H4 (cell line): ENCODE data around the gene AHRR. TPM values are rescaled to one million over a fixed set of nuclear protein-coding genes. Genes with fewer than 3 reads are reported as not detected.
"Not testable (repeated sequence)": the region's sequence is repeated elsewhere in the genome, so short reads cannot be mapped to it uniquely, and the experiment has no call there.

ENCODE experiments used
- DNase-seq: peaks from one replicate; pipeline ENCODE4 v3.0.0-alpha.2; 2015; ENCODE audit warnings: low spot score
- total RNA-seq: library from RNA; depleted of rRNA; stranded (reverse); fragments of >200 nt; shearing (Covaris generic); gene quantifications from 2 replicates; pipeline ENCODE4 v1.2.3, GENCODE V29; 2014

AHRR gene
- total RNA-seq, 1 experiment from 2014 or later: 10.8 TPM

DNA sequence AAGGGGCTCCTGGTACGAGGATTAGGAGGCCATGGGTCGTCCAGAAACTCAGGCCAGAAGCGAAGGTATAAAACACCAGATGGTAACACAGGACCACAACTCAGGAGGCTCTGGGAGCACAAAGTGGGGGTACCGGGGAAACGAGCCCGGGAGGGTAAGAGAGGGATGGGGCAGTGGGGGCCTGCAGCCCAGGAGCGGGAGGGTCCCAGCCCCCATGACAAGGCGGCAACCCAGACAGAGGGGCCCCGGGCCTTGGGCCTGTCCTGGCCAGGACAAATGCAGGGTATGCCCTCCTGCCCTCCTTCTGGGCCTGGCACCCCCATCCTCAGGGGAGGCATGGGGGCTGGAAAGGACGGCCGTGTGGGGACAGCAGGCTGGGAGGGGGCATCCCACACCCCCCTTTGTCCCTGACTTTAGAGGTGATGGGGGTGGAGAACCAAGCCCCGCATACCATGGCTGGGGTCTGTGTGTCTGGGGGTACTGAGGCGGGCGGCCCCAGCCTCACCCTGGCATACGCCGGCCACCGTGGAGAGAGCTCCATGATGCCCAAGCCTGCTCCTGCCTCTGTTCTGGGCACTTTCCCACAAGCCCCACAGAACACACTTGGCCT is 74.5 kb downstream of the AHRR start:
- no peak for DNase-seq

DNA sequence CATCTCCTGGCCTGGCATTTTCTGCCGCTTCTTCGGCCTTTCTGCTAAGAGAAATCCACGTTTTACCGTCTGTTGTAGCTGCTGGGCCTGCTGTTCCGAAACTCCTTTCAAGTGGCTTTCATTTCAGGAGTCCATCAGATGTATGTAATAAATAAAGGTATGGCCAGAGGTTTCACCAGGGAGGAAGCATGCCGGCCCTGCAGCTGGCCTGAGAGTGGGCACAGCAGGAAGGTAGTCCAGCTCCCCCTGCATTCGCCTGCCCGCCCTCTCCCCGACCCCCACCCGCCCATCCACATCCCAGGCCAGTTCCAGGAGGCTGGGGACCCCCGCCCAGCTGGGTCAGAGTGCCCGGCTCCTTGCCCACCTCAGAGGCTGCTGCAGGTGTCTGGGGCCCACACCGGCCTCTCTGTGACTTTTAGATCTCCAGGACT is 75.0 kb downstream of the AHRR start:
- DNase-seq: no peak

- not testable (repeated sequence) for DNase-seq
Observed at GRCh38 chr5:398141-398474, 76.6 kb downstream of the AHRR start.

GRCh38 chr5:398475-399295 is 77.2 kb downstream of the AHRR start:
- DNase-seq: no peak

DNA sequence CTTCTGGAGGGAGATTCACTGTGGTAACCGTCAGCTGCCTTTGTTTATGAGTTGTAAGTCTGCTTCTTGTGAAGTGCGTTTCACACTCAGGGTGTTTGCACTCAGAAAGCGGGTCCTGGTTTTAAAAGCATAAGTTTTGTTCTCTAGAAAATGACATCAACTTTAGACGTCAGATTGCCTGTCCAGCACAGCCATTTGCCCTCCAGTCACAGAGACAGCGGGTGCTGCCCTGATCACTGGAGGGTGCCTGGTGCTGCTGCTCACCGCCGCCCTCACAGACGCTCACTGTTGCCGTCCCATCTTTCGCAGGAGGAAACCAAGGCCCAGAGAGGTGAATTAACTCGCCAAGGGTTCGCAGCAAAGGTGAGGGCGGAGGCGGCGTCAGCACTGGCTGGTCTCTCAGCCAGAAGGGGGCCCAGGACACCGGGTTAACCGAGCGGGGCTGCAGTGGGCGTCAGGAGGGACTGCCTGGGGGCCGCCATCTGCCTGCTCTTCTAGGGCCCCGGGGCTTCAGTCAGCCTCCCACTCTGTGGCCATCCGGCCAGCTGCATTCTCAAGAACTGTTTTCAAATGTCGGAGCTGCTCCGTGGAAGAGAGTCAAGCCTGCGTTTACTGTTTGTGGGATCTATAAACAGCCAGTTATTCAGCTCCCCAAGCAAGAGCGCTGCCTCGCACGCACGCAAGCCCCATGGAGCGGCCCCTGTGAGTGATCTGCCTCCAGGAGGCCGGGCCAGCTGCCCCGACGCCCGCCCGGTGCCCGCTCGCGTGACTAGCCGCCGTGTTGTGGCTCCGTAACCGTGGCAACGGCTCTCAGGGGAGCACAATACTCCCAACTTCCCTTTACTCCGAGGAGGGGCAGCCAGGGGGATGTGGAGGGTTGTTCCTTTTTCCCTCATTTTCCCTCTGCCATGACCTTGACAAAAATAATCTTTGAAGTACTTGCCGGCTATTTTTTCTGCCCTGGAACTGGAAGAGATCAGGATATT is 78.1 kb downstream of the AHRR start:
- DNase-seq: peak; percentile 98

GRCh38 chr5:400282-401145 is 79.0 kb downstream of the AHRR start:
- DNase-seq: no peak

DNA sequence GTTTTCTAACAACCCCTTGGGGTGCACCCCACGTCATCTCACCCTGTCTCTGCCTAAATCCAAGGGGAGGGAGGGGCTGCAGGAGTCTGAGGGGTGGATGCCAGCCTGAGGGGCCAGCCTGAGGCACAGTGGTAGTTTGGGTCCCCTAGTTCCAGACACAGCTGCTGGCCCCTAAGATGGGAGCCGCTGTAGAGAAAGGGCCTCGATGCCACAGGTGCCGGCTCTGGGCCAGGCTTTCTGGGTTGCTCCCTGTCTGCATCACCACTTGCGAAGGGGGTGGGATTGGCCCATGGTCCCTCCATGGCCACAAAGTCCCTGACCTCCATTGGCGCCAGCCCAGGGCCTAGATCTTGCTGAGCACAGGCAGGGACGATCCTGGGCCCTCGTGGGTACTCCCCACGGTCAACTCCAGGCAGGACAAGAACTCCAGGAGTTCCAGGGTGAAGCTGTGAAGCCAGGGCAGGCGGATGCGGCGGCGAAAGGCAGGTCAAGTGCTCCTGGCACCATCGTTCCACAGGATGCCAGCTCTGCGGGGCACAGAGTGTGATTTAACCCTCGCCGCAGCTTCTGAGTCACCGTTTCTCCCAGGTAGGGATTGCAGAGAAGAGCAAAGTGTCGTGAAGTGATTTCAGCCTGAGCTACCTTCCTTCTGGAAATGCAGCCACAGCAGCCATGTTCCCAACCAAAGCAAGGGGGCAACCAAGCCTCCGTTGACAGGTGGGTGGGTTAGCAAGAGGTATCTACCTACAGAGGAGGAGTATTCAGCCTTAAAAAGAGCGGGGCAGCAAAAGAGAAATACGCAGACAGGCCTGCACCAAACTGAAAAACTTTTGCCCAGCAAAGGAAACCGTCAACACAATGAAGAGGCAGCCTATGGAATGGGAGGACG is 79.9 kb downstream of the AHRR start:
- no peak for DNase-seq

DNA sequence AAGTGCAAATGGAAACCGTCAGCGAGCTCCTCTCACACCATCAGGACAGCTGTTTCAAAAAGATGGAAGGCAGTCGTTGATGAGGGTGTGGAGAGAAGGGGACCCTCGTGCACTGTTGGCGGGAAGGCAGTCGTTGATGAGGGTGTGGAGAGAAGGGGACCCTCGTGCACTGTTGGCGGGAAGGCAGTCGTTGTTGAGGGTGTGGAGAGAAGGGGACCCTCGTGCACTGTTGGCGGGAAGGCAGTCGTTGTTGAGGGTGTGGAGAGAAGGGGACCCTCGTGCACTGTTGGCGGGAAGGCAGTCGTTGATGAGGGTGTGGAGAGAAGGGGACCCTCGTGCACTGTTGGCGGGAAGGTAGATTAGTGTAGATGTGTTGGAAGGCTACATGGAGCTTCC is 80.7 kb downstream of the AHRR start:
- not testable (repeated sequence) for DNase-seq

- no peak for DNase-seq
Observed at GRCh38 chr5:402615-403359, 81.3 kb downstream of the AHRR start.

- DNase-seq: no peak
Observed at GRCh38 chr5:403995-404394, 82.5 kb downstream of the AHRR start.

GRCh38 chr5:404666-405241 is 83.2 kb downstream of the AHRR start:
- no peak for DNase-seq

- DNase-seq: no peak
Observed at GRCh38 chr5:405421-405820, 83.9 kb downstream of the AHRR start.

DNA sequence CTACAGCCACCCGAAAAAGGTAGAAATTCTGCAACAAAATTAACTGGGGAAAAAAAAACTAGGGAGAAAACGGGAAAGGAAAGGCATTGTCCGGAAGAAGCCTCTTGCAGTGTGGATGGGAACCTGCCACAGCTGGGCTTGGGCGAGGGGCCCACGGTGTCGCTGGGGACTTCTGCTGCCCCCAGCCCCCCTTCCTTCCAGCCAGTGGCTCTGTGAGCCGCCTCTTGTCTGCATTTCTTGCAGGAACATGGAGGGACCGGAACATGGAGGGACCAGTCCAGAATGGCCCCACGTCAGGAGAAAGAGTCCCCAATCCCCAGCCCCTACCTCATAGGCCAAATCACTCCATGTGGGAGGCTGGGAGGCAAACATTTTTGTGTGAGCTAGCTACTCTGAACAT is 84.5 kb downstream of the AHRR start:
- DNase-seq: no peak

DNA sequence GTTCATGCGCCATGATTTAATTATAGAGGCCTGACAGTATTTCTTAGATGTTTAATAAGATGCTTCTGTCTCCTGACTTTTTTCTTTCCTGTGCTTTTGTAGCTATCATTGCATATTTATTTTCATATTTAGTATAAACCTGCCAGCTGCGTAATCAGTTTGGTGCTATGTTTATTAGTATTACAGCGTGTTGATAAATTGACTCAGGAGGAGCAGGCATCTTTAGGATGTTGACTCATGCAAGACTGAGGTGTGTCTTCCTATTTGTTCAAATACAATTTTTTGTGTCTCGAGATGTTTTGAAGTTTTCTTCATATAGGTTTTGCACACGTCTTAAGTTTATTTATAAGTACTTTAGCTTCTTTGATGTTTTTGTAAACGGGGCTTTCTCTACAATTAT is 85.5 kb downstream of the AHRR start:
- DNase-seq: no peak

- peak; percentile 47 for DNase-seq
Observed at GRCh38 chr5:407801-408268, 86.3 kb downstream of the AHRR start.

- no peak for DNase-seq
Observed at GRCh38 chr5:410911-411517, 89.5 kb downstream of the AHRR start.

DNA sequence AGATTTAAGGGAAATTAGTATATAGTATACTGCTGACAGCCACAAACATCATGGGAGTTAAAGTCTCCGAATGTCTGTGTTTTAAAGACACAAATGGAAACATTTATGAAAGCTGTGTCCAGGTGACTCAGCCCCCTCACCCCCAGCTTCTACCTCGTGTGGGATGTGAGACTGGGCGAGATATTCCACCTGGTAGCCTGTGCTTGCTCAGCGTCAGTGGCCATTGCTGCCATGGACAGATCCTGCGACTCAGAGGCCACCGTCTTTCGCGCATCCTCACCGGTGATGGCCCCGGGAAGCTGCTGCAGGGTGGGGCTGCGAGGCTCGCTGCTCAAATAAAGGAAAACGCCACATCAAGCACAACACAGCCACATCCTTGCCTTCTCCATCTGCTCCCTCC is 90.2 kb downstream of the AHRR start:
- no peak for DNase-seq
